Effector CD4-positive, alpha-beta T cell (primary cell): ENCODE results near the gene ZNF618.

ENCODE experiments used
- DNase-seq: peaks from one replicate; pipeline ENCODE4 v3.0.0-alpha.2; 2020

ZNF618 gene

GRCh38 chr9:113958556-113958955 lies 82.4 kb downstream of the ZNF618 start:
- DNase-seq, result no peak

DNA sequence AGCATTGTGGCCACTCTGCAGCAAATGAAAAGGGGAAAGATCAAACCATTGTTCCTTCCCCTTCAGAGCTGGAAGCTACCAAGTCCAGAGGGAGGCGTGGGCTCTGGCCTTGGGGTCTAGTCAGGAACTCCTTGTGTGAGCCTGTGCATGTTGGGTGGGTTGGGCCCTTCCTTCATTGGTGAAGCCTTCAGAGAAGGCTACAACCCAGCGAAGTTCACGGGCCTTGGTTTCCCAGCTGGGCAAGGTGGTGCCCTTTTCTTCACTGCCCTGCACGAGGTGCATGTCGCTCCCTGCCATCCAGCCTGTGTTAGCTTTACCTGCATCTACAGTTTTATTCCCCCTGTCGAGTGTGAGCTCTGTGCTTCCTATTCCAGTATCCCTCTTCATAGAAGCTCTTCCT lies 84.7 kb downstream of the ZNF618 start:
- DNase-seq, result no peak

DNA sequence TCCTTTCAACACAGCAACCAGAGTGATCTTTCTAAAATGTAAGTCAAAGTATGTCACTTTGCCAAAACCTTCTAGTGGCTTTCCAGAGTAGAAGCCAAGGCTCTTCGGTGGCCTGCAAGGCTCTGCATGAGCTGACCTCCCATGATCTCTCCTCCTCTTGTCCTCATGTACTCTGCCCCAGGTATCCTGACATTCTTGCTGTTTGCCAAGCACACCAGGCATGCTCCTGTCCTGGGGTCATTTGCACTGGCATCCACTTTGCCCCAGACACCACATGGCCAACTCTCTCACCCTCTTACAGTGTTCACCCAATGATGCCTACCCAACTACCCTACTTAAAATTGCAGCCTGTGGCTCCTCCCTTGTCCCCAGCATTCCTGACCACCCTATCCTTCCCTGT lies 86.3 kb downstream of the ZNF618 start:
- DNase-seq, result no peak

- no peak for DNase-seq
Measured at GRCh38 chr9:113963017-113963620, 87.0 kb downstream of the ZNF618 start.

- DNase-seq, result no peak
Measured at GRCh38 chr9:113963696-113964494, 87.8 kb downstream of the ZNF618 start.

DNA sequence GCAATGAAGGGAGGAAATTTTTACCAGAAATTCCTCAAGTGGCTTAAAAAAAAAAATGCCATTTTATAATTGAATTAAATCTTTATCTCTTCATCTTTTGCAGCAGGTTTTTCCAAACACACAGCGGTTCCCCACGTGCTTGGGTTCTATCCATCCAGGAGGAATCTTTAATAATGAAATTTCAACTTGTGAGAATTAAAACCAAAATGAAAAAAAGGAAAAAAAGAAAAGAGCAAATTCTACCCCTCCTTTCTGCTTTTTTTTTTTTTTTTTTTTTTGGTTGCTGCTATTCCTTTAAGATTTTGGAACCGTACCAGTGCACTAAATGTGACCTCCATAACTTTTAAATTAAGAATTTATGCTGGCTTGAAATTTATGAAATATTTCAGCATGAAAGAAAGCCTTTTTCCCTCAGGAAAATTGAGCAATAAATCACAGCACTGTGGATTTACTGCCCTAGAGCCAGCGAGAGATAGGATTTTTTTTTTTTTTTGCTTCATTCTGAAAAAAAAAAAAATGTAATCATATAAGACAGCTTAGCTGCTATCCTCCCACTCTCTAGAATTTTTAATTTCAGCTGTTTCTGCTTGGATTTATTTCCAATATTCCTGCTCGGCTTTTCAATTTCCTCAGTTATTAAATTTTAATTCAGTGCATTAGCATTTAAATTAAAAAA lies 88.5 kb downstream of the ZNF618 start:
- DNase-seq, result no peak

DNA sequence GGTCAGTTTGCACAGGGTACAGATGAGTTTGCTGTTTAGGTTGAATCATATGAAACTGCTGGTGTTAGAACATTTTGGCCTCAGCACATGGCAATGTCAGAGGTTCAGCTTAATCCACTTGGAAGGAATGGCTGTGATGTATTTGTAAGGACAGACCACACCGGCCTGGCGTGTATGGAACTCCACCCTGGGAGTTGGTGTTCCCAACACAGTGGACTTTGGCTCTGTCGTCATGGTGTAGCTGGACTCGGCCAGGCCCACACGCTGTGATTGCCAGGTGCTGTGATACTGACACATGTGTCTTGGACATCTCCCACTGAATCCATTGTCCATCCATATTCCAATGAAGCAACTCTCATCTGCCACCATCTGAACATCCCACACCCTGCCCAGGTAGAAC lies 90.3 kb downstream of the ZNF618 start:
- no peak for DNase-seq

DNA sequence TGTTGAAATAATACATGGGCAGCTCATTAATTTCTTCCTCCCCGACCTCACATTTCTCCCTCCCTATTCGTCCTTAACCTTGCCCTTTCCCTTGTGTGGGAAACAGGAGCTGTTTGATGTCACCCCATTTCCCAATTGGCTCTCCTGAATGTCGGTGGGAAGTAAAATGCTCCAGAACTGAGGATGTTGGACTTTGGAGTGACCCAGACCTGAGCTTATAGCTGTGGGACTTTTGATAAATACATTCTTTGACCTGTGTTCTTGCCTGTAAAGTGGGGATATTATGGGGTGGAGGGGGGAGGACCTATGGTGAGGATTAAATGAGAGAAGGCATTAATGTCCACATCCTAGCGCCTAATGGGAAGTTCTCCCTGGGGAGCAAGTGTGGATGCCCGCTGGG lies 91.3 kb downstream of the ZNF618 start:
- no peak for DNase-seq

GRCh38 chr9:113969343-113969742 lies 93.2 kb downstream of the ZNF618 start:
- no peak for DNase-seq

DNA sequence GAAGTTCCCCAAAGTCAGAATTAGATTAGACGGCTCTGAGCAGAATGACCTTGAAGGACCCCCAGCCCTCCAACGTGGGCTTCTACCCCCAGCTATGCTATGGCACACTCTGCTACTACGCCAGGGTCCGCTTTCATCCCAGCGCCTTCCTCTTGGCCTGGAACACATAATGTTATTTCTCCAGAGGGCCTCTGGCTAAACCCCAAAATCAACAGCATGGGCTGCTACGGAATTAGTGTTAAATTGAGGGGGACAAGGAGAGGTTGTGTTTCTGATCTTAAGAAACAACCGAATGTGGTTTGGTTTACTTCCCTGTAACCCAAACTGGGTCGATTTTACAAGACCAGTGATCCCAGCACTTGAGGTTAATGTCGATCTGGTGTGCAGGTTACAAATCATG lies 97.1 kb downstream of the ZNF618 start:
- DNase-seq, result no peak

GRCh38 chr9:113973963-113974413 lies 97.9 kb downstream of the ZNF618 start:
- no peak for DNase-seq

GRCh38 chr9:113976915-113977314 lies 100.8 kb downstream of the ZNF618 start:
- no peak for DNase-seq

GRCh38 chr9:113978725-113979342 lies 102.7 kb downstream of the ZNF618 start:
- no peak for DNase-seq

GRCh38 chr9:113979343-113980127 lies 103.4 kb downstream of the ZNF618 start:
- DNase-seq, result no peak

- no peak for DNase-seq
Measured at GRCh38 chr9:113984639-113985380, 108.7 kb downstream of the ZNF618 start.

- no peak for DNase-seq
Measured at GRCh38 chr9:113985968-113986585, 110.0 kb downstream of the ZNF618 start.

DNA sequence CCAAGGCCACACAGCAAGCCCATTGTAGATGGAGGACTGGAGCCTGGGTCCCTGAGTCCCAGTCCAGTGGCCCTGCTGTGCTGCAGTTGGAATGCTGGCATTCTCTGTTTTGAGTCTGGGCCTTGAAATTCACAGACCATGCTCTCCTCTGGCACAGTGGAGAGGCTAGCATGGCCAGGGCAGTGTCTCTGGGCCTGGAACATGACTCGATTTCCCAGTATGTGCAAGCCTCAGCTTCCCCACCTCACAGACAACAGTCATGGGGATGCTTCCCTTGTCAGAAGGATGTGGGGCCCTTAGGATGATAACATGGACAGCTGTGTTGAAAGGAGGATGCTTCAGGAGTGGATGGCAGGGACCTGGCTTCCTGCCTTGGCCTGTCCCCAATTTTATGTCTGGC lies 110.8 kb downstream of the ZNF618 start:
- DNase-seq, result no peak

DNA sequence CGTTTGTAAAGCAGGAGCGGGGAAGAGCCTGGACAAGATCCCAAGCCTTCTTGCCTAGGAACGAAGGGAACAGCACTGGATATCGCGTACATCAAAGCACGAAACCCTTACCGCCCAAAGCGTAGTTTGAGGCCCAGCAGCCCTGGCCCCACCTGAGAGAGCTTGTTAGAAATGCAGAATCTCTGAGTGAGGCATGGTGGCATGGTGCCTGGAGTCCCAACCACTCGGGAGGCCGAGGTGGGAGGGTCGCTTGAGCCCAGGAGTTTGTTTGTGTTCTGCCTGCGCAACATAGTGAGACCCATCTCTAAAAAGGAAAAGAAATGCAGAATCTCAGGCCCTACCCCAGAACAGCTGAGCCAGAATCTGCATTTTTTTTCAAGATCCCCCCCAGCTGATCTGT lies 111.4 kb downstream of the ZNF618 start:
- no peak for DNase-seq

- no peak for DNase-seq
Measured at GRCh38 chr9:113988385-113989016, 112.4 kb downstream of the ZNF618 start.

GRCh38 chr9:113989017-113989713 lies 113.1 kb downstream of the ZNF618 start:
- DNase-seq, result no peak
